ENCODE results near the gene LRSAM1.

- TF ChIP-seq NFIC (IDR thresholded peaks at IDR 0.05), result no peak
- TF ChIP-seq RAD21 (IDR thresholded peaks at IDR 0.05; ENCODE audit: low read depth), result no peak
- TF ChIP-seq TCF12 (IDR thresholded peaks at IDR 0.05; ENCODE audit: low read depth), result no peak
- TF ChIP-seq MAX (IDR thresholded peaks at IDR 0.05), result no peak
- TF ChIP-seq USF1 (IDR thresholded peaks at IDR 0.05), result no peak
- TF ChIP-seq ZBTB7A (IDR thresholded peaks at IDR 0.05; ENCODE audit: low read depth), result no peak
- no peak for TF ChIP-seq EP300 (IDR thresholded peaks at IDR 0.05; ENCODE audit: borderline replicate concordance)
- TF ChIP-seq TAF1 (IDR thresholded peaks at IDR 0.05; ENCODE audit: low read depth), result no peak
- no peak for TF ChIP-seq CREB1 (IDR thresholded peaks at IDR 0.05; ENCODE audit: low read depth)
- TF ChIP-seq REST (IDR thresholded peaks at IDR 0.05; ENCODE audit: low read depth), result no peak
- TF ChIP-seq EGR1 (IDR thresholded peaks at IDR 0.05), result no peak
- no peak for TF ChIP-seq FOXM1 (IDR thresholded peaks at IDR 0.05; ENCODE audit: borderline replicate concordance, low read depth)
Observed at GRCh38 chr9:127543973-127544533, 92.7 kb downstream of the LRSAM1 start.
